HL-60/S4 (cell line): ENCODE measurements around the gene C1QB.

Experiments
- in situ Hi-C: fragments of 300-500 bp; cut with MboI; formaldehyde crosslinking; loops from 2 replicates; pipeline ENCODE4 v1.14.3; 2022; ENCODE audit warnings: low sequenced_read_pairs

The C1QB gene

DNA sequence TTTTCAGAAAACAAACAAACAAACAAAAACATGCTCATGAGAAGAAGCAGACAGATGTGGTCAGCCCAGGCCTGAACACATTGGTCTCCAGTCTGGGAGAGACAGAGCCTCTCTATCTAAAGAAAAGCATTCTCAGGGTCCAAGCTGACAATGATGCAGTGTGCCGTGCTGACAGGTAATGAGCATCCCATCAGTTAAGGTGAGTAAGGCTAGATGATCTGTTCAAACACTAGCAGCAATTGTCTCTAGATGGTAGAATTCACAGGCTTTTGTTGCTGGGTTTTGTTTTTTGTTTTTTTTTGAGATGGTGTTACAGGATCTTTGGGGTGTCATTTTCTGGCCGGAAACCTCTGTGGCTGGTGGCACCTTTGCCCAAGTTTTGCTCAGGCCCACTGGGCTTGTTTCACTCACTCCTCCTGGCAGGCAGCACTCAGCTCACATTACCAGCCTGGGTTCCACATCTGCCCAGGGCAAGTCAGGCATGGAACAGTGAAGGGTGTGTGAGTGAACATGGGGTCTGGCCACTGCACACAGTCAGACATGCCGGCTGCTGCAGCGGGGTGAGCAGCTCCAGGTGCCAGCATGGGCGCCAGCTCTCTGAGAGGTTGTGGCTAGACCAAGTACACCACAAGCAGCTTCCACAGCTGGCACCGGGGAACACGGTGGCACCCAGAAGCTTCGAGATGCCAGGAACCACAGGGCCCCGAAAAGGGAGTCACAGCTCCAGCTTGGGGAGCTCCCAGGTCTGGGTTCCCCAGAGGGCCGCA lies 19.2 kb upstream of the C1QB start:
- in situ Hi-C loops = no loop called here

DNA sequence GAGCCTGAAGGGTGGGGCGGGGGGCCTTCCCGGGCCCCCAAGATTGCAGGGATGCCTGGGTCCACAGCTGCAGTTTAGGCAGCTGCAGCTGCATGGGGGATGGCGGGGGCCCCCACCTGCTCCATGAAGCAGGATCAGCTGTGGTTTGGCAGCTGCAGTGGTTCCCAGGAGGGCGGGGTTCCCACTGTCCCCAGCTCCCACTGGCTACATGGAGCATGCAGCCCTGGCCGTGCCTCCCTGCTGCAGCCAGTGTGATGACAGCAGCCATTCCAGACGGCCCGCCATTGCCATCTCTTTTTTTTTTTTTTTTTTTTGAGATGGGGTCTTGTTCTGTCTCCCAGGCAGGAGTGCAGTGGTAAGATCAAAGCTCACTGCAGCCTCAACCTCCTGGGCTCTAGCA lies 17.6 kb upstream of the C1QB start:
- in situ Hi-C loops = no loop called here

DNA sequence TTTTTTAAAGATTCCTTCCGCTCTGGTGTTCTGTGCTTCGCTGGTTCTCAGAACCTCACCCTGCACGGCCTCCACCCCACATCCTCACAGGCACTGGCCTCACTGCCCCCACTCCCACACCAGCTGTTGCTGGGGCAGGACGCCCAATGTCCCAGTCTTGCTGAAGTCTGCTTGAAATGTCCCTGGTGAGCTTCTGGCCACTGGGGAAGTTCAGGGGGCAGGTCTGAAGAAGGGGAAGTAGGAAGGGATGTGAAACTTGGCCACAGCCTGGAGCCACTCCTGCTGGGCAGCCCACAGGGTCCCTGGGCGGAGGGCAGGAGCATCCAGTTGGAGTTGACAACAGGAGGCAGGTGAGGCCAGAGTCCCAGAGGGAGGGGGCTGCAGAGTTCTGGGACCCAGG lies 16.7 kb upstream of the C1QB start, which contains the start of gene C1QA:
TSS of gene C1QA (plus strand) at position 276 of the 400 bp plus-strand sequence. CDS start 989 bp downstream, outside the sequence.
- in situ Hi-C loops = no loop called here

DNA sequence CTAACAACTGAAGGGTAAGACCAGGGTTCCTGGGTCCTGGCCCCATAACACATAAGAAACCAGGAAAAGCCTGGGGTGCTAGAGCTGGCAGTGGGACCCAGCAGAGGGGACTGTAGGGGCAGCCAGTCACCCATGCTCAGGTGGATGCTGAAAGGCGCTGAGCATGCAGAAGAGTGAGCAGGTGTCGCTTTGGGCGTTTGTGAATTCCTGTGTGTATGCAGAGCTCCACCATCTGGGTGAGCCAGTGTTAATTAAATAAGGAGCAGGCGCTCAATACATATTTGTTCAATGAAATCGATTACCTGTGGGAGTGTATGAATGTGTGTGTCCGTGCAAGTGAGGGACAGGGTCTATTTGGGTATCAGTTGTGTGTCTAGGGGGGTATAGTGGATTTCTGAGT lies 16.1 kb upstream of the C1QB start:
- in situ Hi-C loops = no loop called here

DNA sequence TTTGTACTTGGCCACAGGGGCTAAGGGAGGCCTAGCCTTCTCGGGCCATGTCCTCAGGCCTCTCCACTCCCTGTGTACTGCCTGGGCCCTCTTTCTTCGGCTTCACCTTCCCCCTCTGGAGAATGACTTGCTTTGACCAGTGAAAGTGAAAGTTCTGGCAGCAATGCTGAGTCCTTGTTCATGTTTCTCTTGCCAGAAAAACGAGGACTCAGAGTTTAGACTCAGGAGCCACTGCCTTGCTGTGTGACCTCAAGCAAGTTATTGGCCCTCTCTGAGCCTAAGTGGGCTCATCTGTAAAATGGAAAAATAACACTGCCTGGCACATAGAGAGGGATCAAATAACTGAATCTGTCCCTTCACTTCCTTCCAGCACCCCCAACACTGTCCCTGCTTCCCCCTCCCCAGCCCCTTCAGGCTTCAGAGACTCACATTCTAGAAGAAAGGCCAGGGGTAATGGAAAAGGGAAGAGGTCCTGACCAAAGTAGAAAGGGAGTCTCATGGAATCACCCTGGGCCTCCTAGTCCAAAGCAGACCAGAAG lies 15.1 kb upstream of the C1QB start:
- in situ Hi-C loops = no loop called here

DNA sequence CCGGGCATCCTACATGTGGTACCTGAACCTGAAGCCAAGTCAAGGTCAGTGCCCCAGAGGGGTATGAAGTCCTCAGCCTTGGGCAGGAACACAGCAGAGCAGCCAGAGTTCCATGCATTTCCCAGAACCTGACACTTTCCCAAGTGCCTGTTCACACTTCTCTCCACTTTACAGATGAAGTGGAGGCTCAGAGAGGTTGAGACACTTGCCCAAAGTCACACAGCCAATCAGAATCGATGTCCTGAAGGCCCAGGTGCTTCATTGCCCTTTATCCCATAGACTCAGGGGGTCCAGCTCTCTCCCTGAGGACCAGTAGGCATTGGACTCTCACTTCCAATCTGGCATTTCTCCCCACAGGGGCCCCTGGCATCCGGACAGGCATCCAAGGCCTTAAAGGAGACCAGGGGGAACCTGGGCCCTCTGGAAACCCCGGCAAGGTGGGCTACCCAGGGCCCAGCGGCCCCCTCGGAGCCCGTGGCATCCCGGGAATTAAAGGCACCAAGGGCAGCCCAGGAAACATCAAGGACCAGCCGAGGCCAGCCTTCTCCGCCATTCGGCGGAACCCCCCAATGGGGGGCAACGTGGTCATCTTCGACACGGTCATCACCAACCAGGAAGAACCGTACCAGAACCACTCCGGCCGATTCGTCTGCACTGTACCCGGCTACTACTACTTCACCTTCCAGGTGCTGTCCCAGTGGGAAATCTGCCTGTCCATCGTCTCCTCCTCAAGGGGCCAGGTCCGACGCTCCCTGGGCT lies 14.4 kb upstream of the C1QB start:
- in situ Hi-C loops = no loop called here

DNA sequence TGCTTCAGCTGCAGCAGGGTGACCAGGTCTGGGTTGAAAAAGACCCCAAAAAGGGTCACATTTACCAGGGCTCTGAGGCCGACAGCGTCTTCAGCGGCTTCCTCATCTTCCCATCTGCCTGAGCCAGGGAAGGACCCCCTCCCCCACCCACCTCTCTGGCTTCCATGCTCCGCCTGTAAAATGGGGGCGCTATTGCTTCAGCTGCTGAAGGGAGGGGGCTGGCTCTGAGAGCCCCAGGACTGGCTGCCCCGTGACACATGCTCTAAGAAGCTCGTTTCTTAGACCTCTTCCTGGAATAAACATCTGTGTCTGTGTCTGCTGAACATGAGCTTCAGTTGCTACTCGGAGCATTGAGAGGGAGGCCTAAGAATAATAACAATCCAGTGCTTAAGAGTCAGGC lies 13.8 kb upstream of the C1QB start:
- in situ Hi-C loops = no loop called here

DNA sequence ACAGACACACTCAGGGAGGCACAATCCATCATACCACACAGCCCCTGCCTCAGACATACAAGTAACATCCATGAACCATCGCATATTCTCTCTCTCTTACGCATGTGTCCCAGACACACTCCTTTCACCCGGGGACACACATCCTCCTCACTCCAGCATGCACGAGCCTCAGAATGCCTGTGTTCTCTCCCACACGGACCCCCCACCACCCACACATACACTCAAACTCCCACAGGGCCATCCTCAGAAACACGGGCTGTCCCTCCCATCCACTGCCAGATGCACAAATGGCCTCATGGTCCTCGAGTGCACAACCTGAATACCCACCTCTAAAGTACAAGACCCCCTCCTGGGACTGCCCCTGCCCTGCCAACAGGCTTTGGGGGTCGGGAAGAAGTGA lies 11.8 kb upstream of the C1QB start:
- in situ Hi-C loops = loop anchor here (10.0 kb wide), 1 partner anchor 216 kb away; no protein-coding TSS in a partner anchor

DNA sequence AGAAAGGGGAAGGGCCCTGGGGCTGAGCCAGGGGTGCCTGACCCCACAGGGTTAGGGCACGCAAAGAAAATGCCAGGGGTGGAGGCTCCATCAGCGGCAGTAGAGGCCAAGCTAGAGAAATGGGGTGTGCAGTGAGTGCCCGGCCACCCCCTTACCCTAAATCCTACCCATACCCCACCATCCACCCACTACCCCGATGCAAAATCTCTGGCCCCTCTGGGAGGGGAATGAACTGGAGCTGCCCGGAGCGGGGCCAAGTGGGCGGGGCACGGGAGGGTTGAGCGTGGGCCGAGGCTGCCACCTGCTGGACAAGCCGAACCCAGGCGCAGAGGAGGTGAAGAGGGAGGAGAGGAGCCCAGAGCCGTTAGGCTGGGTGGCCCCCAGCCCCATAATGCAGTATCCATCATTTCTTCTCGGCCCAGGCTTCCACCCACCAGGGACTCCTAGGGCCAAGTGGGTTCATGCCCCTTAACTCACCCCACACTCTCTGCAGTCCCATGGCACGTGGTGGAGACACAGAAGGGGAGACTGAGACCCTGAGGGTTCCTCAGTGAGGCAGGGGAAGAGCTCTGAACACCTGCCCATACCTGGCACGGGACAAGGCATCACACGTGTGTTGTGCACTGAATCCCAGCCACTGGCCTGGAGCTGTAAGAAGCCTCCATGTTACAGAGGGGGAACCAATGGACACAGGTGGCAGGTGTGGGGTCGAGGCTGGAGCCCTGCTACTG lies 11.0 kb upstream of the C1QB start:
- in situ Hi-C loops = loop anchor here (10.0 kb wide), 1 partner anchor 217 kb away; no protein-coding TSS in a partner anchor

DNA sequence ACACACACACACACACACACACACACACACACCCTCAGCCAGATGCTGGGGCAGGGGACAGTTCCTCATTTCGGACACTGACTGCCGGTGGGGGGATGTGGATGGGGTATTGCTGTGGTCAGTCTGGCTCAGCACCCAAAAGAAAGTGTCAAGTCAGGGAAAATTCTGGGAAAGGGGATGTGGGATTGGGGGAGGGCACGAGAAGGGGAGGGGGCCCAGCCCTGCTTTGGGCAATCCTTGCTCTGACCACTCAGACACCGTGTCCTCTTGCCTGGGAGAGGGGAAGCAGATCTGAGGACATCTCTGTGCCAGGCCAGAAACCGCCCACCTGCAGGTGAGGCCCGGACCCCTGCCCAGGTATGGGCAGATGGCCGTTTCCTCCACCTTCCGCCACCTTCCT lies 9.7 kb upstream of the C1QB start, which contains the start of gene C1QC:
TSS of gene C1QC (plus strand) at position 253 of the 400 bp plus-strand sequence. CDS start 391 bp downstream, outside the sequence.
- in situ Hi-C loops = loop anchor here (10.0 kb wide), 1 partner anchor 219 kb away; no protein-coding TSS in a partner anchor

DNA sequence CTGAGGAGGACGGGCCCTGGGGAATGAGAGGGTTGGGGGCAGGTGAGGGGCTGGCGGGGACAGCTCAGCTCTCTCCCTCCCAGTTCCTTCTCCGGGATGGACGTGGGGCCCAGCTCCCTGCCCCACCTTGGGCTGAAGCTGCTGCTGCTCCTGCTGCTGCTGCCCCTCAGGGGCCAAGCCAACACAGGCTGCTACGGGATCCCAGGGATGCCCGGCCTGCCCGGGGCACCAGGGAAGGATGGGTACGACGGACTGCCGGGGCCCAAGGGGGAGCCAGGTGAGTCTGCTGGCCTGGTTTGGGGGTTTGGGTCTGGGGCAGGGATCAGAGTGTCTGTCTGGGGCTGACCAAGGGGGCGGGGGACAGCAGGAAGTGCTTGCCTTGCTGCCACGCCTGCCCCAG lies 9.1 kb upstream of the C1QB start:
- in situ Hi-C loops = loop anchor here (10.0 kb wide), 1 partner anchor 219 kb away; no protein-coding TSS in a partner anchor

DNA sequence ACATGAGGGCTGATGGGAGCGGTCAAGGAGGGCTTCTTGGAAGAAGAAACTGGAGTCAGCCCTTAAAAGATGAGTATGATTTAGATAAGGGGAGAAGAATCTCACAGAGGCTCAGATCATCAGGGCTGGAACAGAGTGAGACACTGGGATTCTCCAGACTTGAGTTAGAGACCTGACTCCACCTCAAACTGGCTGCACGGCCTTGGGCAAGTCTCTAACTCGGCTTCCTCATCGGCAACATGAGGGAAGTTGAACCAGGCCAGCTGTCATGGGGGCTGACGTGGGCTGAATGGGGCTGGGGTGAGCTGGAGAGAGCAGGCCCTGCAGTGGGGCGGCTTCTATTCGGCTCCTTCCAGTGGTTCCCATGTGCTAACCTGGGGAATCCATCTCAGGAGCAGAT lies 7.1 kb upstream of the C1QB start:
- in situ Hi-C loops = loop anchor here (10.0 kb wide), 1 partner anchor 221 kb away; no protein-coding TSS in a partner anchor

DNA sequence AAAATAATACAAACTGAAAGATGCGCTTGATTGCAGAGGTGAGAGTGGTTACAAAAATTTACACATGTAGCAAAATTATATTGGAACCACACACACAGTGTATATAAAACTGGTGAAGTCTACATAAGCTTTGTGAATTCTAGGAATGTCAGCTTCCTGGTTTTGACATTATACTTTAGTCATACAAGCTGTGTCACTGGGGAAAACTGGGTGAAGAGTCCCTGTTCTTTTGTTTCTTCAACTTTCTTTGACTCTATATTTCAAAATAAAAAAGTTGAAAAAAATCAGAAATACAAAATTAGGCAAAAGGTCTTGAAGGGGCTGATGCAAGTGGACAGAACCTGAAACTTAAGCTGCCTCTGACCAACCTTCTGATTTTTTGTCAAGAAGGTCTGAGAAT lies 6.7 kb upstream of the C1QB start:
- in situ Hi-C loops = loop anchor here (10.0 kb wide), 1 partner anchor 222 kb away; no protein-coding TSS in a partner anchor

DNA sequence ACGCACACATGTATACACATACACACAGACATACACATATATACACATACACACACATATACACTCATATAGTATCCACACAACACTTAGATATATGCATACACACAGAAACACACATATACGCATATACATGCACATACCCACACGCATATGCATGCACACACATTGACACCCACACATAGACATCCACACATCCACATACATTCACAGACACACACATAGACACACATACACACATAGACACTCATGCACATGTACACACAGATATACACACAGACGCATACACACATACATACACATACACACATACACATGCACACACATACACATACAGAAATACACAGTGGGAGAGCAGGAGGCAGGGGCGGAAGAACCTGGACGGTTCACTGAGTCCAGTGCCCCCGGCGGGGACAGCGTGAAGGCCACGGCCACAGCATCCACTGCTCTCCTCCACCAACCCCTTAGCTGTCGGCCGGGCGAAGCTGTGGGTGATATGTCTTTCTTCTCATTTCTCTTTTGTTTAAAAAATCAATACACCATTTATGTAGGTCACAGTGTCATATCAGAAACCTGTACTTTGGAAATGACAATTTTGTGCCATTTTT lies 2.8 kb upstream of the C1QB start:
- in situ Hi-C loops = no loop called here

DNA sequence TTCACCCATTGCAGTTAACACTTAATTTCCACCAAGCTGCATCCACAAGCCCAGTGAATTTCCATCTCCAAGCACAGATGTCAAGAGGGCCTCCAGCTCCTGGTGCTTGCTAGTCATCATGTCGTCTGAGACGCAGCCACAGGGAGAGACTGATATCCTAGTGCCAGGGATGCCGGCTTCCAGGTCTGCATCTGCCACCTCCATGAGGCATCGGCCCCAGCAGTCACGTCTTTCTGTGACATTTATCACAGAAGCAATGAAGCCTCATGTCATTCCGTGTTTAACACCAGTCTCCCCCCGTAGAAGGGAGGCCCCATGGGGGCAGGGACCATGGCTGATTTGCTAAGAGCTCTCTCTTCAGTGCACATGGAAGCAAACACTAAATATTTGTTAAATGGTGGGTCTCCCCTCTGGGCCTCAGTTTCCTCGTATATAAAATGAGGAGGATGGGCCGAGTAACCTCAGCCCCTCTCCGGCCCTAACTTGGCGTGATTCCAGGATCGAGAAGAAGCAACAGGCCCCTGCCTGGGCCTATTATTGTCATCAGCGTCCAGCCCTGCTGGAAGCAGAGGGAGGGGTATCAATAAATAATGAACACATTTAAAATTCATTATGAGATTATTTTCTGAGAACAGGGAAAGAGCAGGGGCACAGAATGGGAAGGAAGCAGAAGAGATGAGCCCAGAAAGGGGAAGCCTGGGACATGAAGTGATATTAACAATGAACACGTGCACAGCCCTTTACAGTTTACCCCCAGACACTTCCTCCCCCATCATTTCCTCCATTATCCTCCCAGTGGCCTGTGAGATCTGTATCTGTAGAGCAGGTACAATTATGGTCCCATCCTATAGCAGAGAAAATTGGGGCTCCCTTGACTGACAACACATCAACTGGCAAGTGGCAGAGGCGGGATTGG lies 837 bp upstream of the C1QB start:
- in situ Hi-C loops = no loop called here

DNA sequence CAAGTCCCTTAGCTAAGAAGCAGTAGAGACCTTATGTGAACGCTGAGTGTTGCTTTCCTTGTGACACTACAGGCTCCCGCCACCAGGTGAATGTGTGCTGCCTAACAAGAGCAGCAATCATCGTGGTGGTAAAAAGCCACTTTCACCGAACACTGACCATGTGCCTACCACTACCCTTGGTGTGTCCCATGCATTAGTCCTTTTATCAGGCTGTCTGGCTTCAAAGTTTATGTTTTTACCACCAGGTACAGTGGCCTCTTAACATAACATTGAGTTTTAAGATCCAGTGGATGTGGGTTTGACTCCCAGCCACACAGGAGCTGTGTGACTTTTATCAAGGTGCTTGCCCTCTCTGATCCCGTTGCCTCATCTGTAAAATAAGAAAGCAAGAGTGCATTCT lies 1.7 kb downstream of the C1QB start:
- in situ Hi-C loops = no loop called here

DNA sequence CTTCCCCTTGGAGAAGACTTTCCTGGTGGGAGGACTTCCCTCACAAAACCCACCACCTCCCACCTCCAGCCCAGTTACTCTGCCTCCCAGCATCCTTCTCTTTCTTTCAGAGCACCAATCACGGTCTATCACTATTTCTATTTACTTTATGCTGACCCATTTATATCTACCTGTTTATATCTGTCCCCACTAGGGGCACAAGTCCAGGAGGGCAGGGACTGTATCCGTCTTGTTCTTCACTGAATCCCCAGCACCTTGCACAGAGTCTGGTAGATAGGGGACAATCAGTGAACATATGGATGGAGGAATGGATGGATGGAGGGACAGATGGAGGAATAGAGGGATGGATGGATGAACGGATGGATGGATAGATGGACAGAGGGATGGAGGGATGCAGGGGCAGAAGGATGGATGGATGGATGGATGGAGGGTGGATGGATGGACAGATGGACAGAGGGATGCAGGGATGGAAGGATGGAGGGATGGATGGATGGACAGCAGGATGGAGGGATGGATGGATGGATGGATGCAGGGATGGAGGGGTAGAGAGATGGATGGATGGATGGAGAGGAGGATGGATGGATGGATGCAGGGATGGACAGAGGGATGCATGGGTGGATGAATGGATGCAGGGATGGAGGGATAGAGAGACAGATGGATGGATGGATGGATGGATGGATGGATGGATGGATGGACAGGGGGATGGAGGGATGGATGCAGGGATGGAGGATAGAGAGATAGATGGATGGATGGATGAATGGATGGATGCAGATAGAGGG lies 5.5 kb downstream of the C1QB start:
- in situ Hi-C loops = no loop called here

DNA sequence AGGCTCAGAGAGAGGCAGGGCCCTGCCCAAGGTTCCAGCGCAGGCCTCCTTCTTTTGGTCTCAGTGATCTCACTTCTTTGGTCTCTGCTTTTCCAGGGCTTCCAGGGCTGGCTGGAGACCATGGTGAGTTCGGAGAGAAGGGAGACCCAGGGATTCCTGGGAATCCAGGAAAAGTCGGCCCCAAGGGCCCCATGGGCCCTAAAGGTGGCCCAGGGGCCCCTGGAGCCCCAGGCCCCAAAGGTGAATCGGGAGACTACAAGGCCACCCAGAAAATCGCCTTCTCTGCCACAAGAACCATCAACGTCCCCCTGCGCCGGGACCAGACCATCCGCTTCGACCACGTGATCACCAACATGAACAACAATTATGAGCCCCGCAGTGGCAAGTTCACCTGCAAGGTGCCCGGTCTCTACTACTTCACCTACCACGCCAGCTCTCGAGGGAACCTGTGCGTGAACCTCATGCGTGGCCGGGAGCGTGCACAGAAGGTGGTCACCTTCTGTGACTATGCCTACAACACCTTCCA lies 7.7 kb downstream of the C1QB start:
- in situ Hi-C loops = no loop called here
